Putamen (tissue), 1 donor: Measurements from ENCODE around the gene CDKN2AIP.
"Not testable (repeated sequence)": the region's sequence is repeated elsewhere in the genome, so short reads cannot be mapped to it uniquely, and the experiment has no call there.

Experiments used
- DNase-seq: peaks from one replicate; pipeline ENCODE4 v3.0.0-alpha.2; 2016; ENCODE audit warnings: low spot score

CDKN2AIP gene

GRCh38 chr4:183448436-183448835 lies 4.0 kb downstream of the CDKN2AIP start:
- DNase-seq = no peak

- DNase-seq = no peak
Measured at GRCh38 chr4:183449193-183449882, 4.9 kb downstream of the CDKN2AIP start.

- no peak for DNase-seq
Measured at GRCh38 chr4:183450108-183450507, 5.7 kb downstream of the CDKN2AIP start.

GRCh38 chr4:183455431-183456195 lies 11.2 kb downstream of the CDKN2AIP start:
- DNase-seq = no peak

GRCh38 chr4:183458005-183458404 lies 13.6 kb downstream of the CDKN2AIP start:
- no peak for DNase-seq

- DNase-seq = not testable (repeated sequence)
Measured at GRCh38 chr4:183463903-183464619, 19.6 kb downstream of the CDKN2AIP start.

GRCh38 chr4:183465879-183466278 lies 21.4 kb downstream of the CDKN2AIP start:
- not testable (repeated sequence) for DNase-seq

- no peak for DNase-seq
Measured at GRCh38 chr4:183467246-183467645, 22.8 kb downstream of the CDKN2AIP start.

GRCh38 chr4:183468210-183469095 lies 24.0 kb downstream of the CDKN2AIP start:
- DNase-seq = no peak

- no peak for DNase-seq
Measured at GRCh38 chr4:183469285-183469684, 24.8 kb downstream of the CDKN2AIP start.

GRCh38 chr4:183469936-183470335 lies 25.5 kb downstream of the CDKN2AIP start:
- DNase-seq = no peak

GRCh38 chr4:183470821-183471220 lies 26.4 kb downstream of the CDKN2AIP start:
- no peak for DNase-seq

GRCh38 chr4:183471946-183472708 lies 27.7 kb downstream of the CDKN2AIP start:
- peak; percentile 67 for DNase-seq

- no peak for DNase-seq
Measured at GRCh38 chr4:183478123-183478522, 33.7 kb downstream of the CDKN2AIP start.

- no peak for DNase-seq
Measured at GRCh38 chr4:183478926-183479325, 34.5 kb downstream of the CDKN2AIP start.

- DNase-seq = not testable (repeated sequence)
Measured at GRCh38 chr4:183482515-183483095, 38.2 kb downstream of the CDKN2AIP start.

- DNase-seq = no peak
Measured at GRCh38 chr4:183483997-183484396, 39.6 kb downstream of the CDKN2AIP start.

GRCh38 chr4:183485411-183486160 lies 41.1 kb downstream of the CDKN2AIP start:
- DNase-seq = no peak

- DNase-seq = no peak
Measured at GRCh38 chr4:183492791-183493222, 48.4 kb downstream of the CDKN2AIP start.

GRCh38 chr4:183493246-183493645 lies 48.8 kb downstream of the CDKN2AIP start:
- DNase-seq = no peak
